ENCODE data around the gene CALHM6.

Gene CALHM6

GRCh38 chr6:116461331-116461931 lies at the start of gene CALHM6:
Gene CALHM6, plus strand, starts transcription at chr6:116461375. Its CDS starts 555 bp downstream, at chr6:116461930.
- TF ChIP-seq GATA3 (IDR thresholded peaks at IDR 0.05; ENCODE audit: low read depth, low read length), result no peak
- TF ChIP-seq GATA2 (IDR thresholded peaks at IDR 0.05; ENCODE audit: low read depth, low read length), result no peak

DNA sequence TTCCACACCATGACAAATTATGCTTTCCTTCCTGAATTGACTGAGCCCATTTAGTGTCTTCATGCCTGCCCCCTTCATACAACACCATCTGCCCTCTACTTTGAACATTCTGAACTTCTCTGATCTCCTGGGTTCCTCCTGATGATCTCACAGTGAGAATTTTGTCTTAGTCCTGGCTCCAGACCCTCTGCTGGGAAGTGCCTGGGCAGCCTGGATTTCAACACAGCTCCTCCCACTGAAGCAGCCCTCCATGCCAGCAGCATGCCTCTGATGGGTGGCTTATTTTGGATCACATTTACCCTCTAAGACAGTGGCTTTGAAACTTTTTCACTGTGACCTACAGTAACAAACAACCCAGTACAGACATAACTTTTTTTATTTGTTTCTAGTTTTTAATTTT lies 48.9 kb upstream of the CALHM6 start:
- no peak for TF ChIP-seq GATA2 (IDR thresholded peaks at IDR 0.05; ENCODE audit: low read depth, low read length)
- no peak for TF ChIP-seq GATA3 (IDR thresholded peaks at IDR 0.05; ENCODE audit: low read depth, low read length)

DNA sequence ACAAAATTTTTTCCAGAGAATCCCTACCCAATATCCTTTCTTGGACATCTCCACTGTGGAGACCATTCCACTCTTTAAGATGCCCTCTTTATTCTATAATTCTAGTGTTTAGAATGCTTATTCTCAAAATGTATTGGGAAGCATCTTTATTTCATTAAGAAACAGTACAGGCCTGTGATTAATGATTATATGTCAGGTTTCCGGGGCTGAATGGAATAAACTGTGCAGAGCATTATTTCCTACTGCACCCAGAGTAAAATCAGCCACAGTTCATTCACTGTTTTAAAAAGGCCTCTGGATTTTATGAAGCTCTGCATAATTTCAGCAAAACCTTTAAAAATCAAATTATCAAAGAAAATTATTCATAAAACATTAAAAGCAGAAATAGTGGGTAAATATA lies 47.8 kb upstream of the CALHM6 start:
- TF ChIP-seq GATA3 (IDR thresholded peaks at IDR 0.05; ENCODE audit: low read depth, low read length), result no peak
- TF ChIP-seq GATA2 (IDR thresholded peaks at IDR 0.05; ENCODE audit: low read depth, low read length), result no peak

- TF ChIP-seq GATA3 (IDR thresholded peaks at IDR 0.05; ENCODE audit: low read depth, low read length), result no peak
- no peak for TF ChIP-seq GATA2 (IDR thresholded peaks at IDR 0.05; ENCODE audit: low read depth, low read length)
Observed at GRCh38 chr6:116417661-116418060, 43.5 kb upstream of the CALHM6 start.

GRCh38 chr6:116419069-116419786 lies 41.9 kb upstream of the CALHM6 start:
- TF ChIP-seq GATA2 (IDR thresholded peaks at IDR 0.05; ENCODE audit: low read depth, low read length) (no peak), GATA3 (IDR thresholded peaks at IDR 0.05; ENCODE audit: low read depth, low read length) (no peak)

DNA sequence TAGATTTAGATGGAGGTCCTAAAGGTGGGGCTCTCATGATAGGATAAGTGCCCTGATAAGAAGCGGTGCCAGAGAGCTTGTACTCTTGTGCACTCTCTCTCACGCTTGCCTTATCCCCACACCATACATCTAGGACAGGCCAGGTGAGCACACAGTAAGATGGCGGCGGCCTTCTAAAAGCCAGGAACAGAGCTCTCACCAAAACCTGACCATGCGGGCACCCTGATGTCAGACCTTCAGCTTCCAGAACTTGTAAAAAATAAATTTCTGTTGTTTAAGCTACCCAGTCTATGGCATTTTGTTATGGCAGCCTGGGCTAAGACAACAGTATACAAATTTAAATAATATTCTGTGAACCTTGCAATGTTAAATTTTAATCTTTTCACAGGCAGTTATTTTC lies 40.8 kb upstream of the CALHM6 start:
- no peak for TF ChIP-seq GATA3 (IDR thresholded peaks at IDR 0.05; ENCODE audit: low read depth, low read length)
- no peak for TF ChIP-seq GATA2 (IDR thresholded peaks at IDR 0.05; ENCODE audit: low read depth, low read length)

DNA sequence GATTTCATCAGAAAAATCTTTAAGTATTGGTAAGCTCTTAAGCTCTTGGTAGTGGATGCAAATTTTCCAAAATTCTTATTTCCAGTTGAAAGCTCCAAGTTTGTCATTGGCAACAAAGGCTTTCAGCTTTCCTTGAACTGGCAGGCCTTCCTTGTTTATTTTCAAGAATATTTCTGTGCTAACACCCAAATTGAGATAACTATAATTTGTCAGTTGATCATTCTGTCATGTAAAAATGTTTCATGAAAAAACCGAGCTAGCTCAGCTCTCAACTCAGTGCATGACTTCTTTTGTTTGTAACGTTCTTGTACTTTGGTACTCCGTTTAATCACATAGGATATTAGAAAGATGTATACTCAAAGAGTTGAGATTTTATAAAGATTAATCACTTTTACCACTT lies 38.9 kb upstream of the CALHM6 start:
- TF ChIP-seq GATA2 (IDR thresholded peaks at IDR 0.05; ENCODE audit: low read depth, low read length) (no peak), GATA3 (IDR thresholded peaks at IDR 0.05; ENCODE audit: low read depth, low read length) (no peak)

DNA sequence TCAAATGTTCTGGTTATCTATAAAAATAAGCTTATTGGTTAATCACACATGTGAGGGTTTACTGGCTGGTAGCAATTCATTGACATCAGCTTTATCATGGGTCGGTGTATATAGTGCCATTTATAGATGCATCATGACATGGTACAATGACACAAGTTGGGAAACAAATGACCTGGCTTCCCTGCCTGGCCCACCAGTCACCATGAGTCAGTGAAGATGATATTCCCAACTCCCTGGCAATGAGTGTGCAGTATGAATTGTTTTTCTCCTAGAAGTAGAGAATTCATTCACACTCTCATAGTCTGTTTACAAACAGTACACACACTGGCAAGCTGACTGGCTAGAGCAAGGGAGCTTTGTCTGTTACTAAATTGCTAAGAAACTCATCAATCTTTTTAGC lies 37.2 kb upstream of the CALHM6 start:
- TF ChIP-seq GATA2 (IDR thresholded peaks at IDR 0.05; ENCODE audit: low read depth, low read length), result no peak
- TF ChIP-seq GATA3 (IDR thresholded peaks at IDR 0.05; ENCODE audit: low read depth, low read length), result no peak

DNA sequence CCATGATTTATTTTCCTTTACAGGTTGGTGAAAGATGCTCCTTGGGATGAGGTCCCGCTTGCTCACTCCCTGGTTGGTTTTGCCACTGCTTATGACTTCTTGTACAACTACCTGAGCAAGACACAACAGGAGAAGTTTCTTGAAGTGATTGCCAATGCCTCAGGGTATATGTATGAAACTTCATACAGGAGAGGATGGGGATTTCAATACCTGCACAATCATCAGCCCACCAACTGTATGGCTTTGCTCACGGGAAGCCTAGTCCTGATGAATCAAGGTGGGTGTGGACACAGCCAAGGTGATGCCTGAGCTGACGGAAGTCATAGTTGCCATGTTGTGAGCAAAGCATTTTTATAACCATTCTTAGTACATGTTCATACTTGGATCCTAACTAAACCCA lies 34.6 kb upstream of the CALHM6 start:
- no peak for TF ChIP-seq GATA3 (IDR thresholded peaks at IDR 0.05; ENCODE audit: low read depth, low read length)
- TF ChIP-seq GATA2 (IDR thresholded peaks at IDR 0.05; ENCODE audit: low read depth, low read length), result no peak

DNA sequence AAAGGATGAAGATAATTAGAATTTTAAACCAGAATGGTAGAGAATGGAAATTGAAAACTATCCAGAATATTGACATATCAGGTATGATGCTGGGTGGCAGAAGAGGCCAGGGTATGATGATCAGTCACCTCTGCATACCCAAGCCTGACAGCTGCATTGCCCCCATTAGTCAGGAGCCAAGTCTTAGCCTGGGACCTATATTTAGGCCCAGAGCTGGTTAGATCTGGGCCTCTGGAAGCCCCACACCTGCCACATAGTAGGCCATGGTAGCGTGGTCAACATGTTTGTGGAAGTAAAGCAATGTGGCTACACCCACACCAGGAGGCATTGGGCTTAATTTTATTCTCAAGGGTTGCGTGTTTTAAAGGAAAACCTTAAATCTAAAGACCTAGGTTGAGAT lies 32.1 kb upstream of the CALHM6 start:
- TF ChIP-seq GATA3 (IDR thresholded peaks at IDR 0.05; ENCODE audit: low read depth, low read length) (no peak), GATA2 (IDR thresholded peaks at IDR 0.05; ENCODE audit: low read depth, low read length) (no peak)

DNA sequence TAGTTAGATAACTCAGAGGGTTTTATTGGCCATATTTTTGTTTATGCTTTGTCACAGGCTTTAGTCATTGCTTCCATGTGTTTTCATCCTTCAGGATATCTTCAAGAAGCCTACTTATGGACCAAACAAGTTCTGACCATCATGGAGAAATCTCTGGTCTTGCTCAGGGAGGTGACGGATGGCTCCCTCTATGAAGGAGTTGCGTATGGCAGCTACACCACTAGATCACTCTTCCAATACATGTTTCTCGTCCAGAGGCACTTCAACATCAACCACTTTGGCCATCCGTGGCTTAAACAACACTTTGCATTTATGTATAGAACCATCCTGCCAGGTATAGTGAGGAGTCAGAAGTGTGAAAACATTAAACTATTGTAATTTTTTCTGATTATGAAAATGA lies 30.3 kb upstream of the CALHM6 start:
- no peak for TF ChIP-seq GATA2 (IDR thresholded peaks at IDR 0.05; ENCODE audit: low read depth, low read length)
- TF ChIP-seq GATA3 (IDR thresholded peaks at IDR 0.05; ENCODE audit: low read depth, low read length), result no peak

DNA sequence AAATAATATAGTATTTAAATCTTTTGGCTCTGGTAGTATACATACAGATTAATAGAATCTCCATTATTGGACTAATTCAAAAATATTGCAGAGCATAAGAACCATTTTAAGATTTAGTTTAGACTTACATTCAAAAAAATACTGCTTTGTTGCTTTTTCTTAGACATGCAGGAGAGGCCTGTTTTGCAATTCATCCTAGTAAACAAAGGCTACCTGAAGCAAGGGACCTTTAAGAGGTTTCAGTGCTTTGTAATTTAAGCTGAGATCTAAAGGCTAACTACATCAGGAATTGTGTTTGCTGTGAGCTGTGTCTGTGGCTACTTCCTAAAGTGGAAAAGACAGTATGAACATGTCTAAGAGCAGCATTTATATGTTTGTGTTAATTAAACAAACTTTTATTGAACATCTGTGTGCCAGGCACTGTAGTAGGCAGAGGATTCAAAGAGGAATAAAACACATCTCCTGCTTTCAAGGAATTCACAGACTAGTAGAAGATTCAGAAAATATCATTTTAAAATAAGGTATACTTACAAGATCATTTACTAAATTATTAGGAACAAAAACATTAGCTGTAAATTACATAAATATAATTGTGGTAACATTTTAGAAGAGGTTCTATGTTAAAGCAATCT lies 29.1 kb upstream of the CALHM6 start:
- no peak for TF ChIP-seq GATA3 (IDR thresholded peaks at IDR 0.05; ENCODE audit: low read depth, low read length)
- TF ChIP-seq GATA2 (IDR thresholded peaks at IDR 0.05; ENCODE audit: low read depth, low read length), result no peak

- TF ChIP-seq GATA3 (IDR thresholded peaks at IDR 0.05; ENCODE audit: low read depth, low read length) (no peak), GATA2 (IDR thresholded peaks at IDR 0.05; ENCODE audit: low read depth, low read length) (no peak)
Observed at GRCh38 chr6:116433206-116433712, 27.9 kb upstream of the CALHM6 start.

DNA sequence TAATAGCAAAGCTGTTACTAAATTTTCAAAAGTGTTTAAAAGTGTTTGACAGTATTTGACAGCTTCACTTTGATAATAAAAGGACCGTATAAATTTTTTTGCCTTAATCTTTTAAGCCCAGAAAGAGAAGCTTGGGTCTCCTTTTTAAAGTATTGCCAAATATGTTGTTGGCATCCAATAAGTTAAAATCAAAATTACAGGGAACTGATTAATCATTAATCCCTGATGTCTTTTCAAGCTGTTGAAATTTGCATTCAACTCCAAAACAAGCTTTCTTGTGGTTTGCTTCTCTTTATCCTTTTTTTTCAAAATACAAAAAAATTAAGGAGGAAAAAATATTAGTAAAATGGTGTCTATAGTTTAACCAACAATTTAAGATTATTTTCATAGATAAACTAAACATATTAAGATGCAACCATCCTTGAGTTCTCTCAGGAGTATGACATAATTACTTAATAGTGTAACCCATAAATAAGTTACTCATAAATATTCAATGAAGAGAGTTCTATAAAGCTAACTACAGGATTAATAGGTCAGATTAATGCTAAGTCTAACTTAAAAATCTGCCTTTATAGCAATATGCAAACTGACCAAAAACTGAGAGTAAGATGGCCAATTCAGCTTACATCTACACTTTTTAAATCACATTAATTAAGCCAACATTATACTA lies 27.0 kb upstream of the CALHM6 start:
- no peak for TF ChIP-seq GATA3 (IDR thresholded peaks at IDR 0.05; ENCODE audit: low read depth, low read length)

All from SH-SY5Y (cell line).